HepG2 (cell line): ENCODE measurements around the gene SOWAHA. TPM values are rescaled to one million over a fixed set of nuclear protein-coding genes. Genes with fewer than 3 reads are reported as not detected.

Experiments used
- ATAC-seq: fragments of 200-7000 bp; cut with Tn5 transposase; 3 replicates; pipeline ENCODE4 v1.9.1; 2020; ENCODE audit warnings: mild to moderate bottlenecking, moderate library complexity
- BruUV-seq: library from RNA; stranded (reverse); fragments of 400-500 nt; replicated peaks from 2 replicates; lab custom pipeline; 2021; lab: Mats Ljungman, UMichigan
- CTCF ChIA-PET: fragments of 300-600 bp; formaldehyde crosslinking; extraction: SDS; loops from one replicate; lab custom pipeline; 2021; ENCODE audit warnings: low total read pairs, inconsistent platforms, low intra/inter-chr PET ratio; lab: Yijun Ruan, JAX
- POLR2A ChIA-PET: fragments of 350-600 bp; sonication (Branson Sonifier 250); formaldehyde crosslinking; loops from one replicate; lab custom pipeline; 2020; ENCODE audit warnings: antibody characterized with exemption, inconsistent platforms; lab: Yijun Ruan, JAX
- DNase-seq: peaks from one replicate; pipeline ENCODE4 v3.0.0-alpha.2; 2015; ENCODE audit warnings: low spot score
- FAIRE-seq: peaks from 3 replicates; lab custom pipeline; 2011; peaks lifted over from hg19 to GRCh38; lab: Jason Lieb, UNC
- H2AFZ ChIP-seq: one replicate; pipeline ENCODE4 v1.6.1; 2011; ENCODE audit warnings: low read length, inconsistent platforms
- H3K27ac ChIP-seq: fragments of 300-600 bp; 3 replicates; pipeline ENCODE4 v1.8.0; 2011; ENCODE audit warnings: mixed run types, mild to moderate bottlenecking, mixed read lengths, low read length, inconsistent platforms; ENCODE audit not compliant: insufficient read depth; ENCODE audit errors: extremely low read length
- H3K27me3 ChIP-seq, 2 experiments: fragments of 200-600 bp in 1 of 2; 2 replicates in 1 of 2; 3 replicates in 1 of 2; pipeline versions ENCODE4 v1.6.0 to v1.8.0; 2011; ENCODE audit warnings: low read length in 2 of 2, mild to moderate bottlenecking in 2 of 2, moderate library complexity in 2 of 2, inconsistent platforms in 1 of 2; ENCODE audit not compliant: insufficient read depth in 2 of 2, control insufficient read depth in 1 of 2
- H3K36me3 ChIP-seq, 2 experiments: fragments of 200-600 bp in 1 of 2; replicated peaks in 1 of 2; 2 replicates in 1 of 2; 3 replicates in 1 of 2; pipeline versions ENCODE4 v1.5.1 to v1.8.0; 2011; ENCODE audit warnings: low read length in 2 of 2, inconsistent platforms in 1 of 2; ENCODE audit not compliant: insufficient read depth in 2 of 2, control insufficient read depth in 1 of 2
- H3K4me1 ChIP-seq: 2 replicates; pipeline ENCODE4 v1.5.1; 2012; ENCODE audit warnings: low read length, inconsistent platforms; ENCODE audit not compliant: insufficient read depth
- H3K4me2 ChIP-seq: 2 replicates; pipeline ENCODE4 v1.6.0; 2011; ENCODE audit warnings: low read depth, low read length, inconsistent platforms
- H3K4me3 ChIP-seq, 3 experiments: fragments of 200-600 bp in 1 of 3; sonication (generic), shearing (Covaris generic) in 1 of 3; replicated peaks in 1 of 3; 2 replicates each; pipeline ENCODE4 v1.5.1; 2011 to 2016; ENCODE audit warnings: low read length in 3 of 3, inconsistent platforms in 2 of 3, low read depth in 2 of 3, mild to moderate bottlenecking in 2 of 3, control low read depth in 1 of 3, mixed read lengths in 1 of 3; ENCODE audit not compliant: insufficient read depth in 1 of 3
- H3K79me2 ChIP-seq: one replicate; pipeline ENCODE4 v1.6.1; 2011; ENCODE audit warnings: low read length, inconsistent platforms; ENCODE audit not compliant: insufficient read depth
- H3K9ac ChIP-seq: 2 replicates; pipeline ENCODE4 v1.6.0; 2011; ENCODE audit warnings: mild to moderate bottlenecking, low read depth, low read length, inconsistent platforms; ENCODE audit not compliant: insufficient read depth
- H3K9me3 ChIP-seq: 2 replicates; pipeline ENCODE4 v1.5.1; 2012; ENCODE audit warnings: mild to moderate bottlenecking, low read length
- H4K20me1 ChIP-seq: 2 replicates; pipeline ENCODE4 v1.6.0; 2011; ENCODE audit warnings: inconsistent platforms, mild to moderate bottlenecking, low read length, moderate library complexity; ENCODE audit not compliant: insufficient read depth
- ATAD3A ChIP-seq: sonication (generic); formaldehyde crosslinking; IDR thresholded peaks from 2 replicates; pipeline ENCODE4 v1.4.0; 2020; ENCODE audit warnings: missing genetic modification reagents
- ATF6 ChIP-seq: sonication (generic); formaldehyde crosslinking; conservative IDR thresholded peaks from 2 replicates; pipeline ENCODE4 v1.4.0; 2020; ENCODE audit warnings: missing genetic modification reagents
- BATF2 ChIP-seq: sonication (generic); formaldehyde crosslinking; IDR thresholded peaks from 2 replicates; pipeline ENCODE4 v1.8.0; 2022; ENCODE audit warnings: mild to moderate bottlenecking, missing genetic modification reagents, moderate library complexity
- GATAD1 ChIP-seq: IDR thresholded peaks from 2 replicates; pipeline ENCODE4 v1.6.1; 2016; ENCODE audit warnings: missing genetic modification reagents, missing compliant biosample characterization
- HNRNPLL ChIP-seq: fragments of 200-400 bp; formaldehyde crosslinking; IDR thresholded peaks from 2 replicates; pipeline ENCODE4 v1.6.1; 2017; ENCODE audit warnings: mild to moderate bottlenecking, low read depth, low read length; ENCODE audit not compliant: poor library complexity, severe bottlenecking
- MTERF4 ChIP-seq: sonication (generic); formaldehyde crosslinking; IDR thresholded peaks from 2 replicates; pipeline ENCODE4 v1.8.0; 2023; ENCODE audit warnings: mild to moderate bottlenecking, missing genetic modification reagents
- MXI1 ChIP-seq: IDR thresholded peaks from 3 replicates; pipeline ENCODE4 v1.6.1; 2012; ENCODE audit warnings: low read depth, low read length, inconsistent platforms, borderline replicate concordance
- POLR2A ChIP-seq, 2 experiments: IDR thresholded peaks; 2 replicates each; pipeline ENCODE4 v1.6.1; 2011; ENCODE audit warnings: low read depth in 2 of 2, low read length in 2 of 2, mild to moderate bottlenecking in 1 of 2, moderate library complexity in 1 of 2; ENCODE audit not compliant: insufficient read depth in 1 of 2
- RBM22 ChIP-seq: fragments of 200-400 bp; formaldehyde crosslinking; optimal IDR thresholded peaks from 2 replicates; pipeline ENCODE3; 2017; ENCODE audit warnings: mild to moderate bottlenecking, low read length, moderate library complexity
- RFXANK ChIP-seq: IDR thresholded peaks from 2 replicates; pipeline ENCODE4 v1.6.1; 2016
- SMAD3 ChIP-seq: sonication (generic); formaldehyde crosslinking; IDR thresholded peaks from 2 replicates; pipeline ENCODE4 v1.4.0; 2020; ENCODE audit warnings: missing genetic modification reagents
- TBL1XR1 ChIP-seq: fragments of 150-350 bp; IDR thresholded peaks from 2 replicates; pipeline ENCODE4 v1.6.1; 2014; ENCODE audit warnings: borderline replicate concordance, low read length; ENCODE audit not compliant: partially characterized antibody
- TEAD3 ChIP-seq: optimal IDR thresholded peaks from 2 replicates; pipeline ENCODE3; 2016; ENCODE audit warnings: borderline replicate concordance
- ZFY ChIP-seq: sonication (generic); formaldehyde crosslinking; IDR thresholded peaks from 2 replicates; pipeline ENCODE4 v1.4.0; 2020; ENCODE audit warnings: missing genetic modification reagents
- ZNF205 ChIP-seq: IDR thresholded peaks from 2 replicates; pipeline ENCODE4 v1.6.1; 2018; ENCODE audit warnings: missing biosample characterization, missing genetic modification reagents
- ZNF777 ChIP-seq: sonication (generic); formaldehyde crosslinking; IDR thresholded peaks from 2 replicates; pipeline ENCODE4 v1.4.0; 2020; ENCODE audit warnings: missing genetic modification reagents
- ZNF83 ChIP-seq: sonication (generic); formaldehyde crosslinking; IDR thresholded peaks from 2 replicates; pipeline ENCODE4 v1.4.0; 2020; ENCODE audit warnings: missing genetic modification reagents, mild to moderate bottlenecking, borderline replicate concordance
- WGBS: methylation state at CpG from one replicate; pipeline ENCODE4 v1.1.6; 2017; ENCODE audit warnings: low lambda C conversion rate; 5-methylcytosine and 5-hydroxymethylcytosine counted together
- in situ Hi-C: cut with HindIII; loops from 2 replicates; pipeline ENCODE4 v1.10.0; 2017; ENCODE audit warnings: low pct_unique_long_range_greater_than_20kb; ENCODE audit not compliant: extremely low pct_ligation_motif_present
- intact Hi-C: fragments of 100-400 bp; cut with micrococcal nuclease; formaldehyde crosslinking; loops from one replicate; pipeline ENCODE4 v1.10.0; 2022; ENCODE audit not compliant: unreplicated experiment
- polyA plus RNA-seq, 8 experiments: library from polyadenylated mRNA; depleted of rRNA in 3 of 8; stranded (reverse) in 7 of 8; unstranded in 1 of 8; fragments of >200 nt; fragmentation: Illumina TruSeq in 4 of 8; extraction: Trizol in 4 of 8; gene quantifications; 2 replicates each; pipeline versions ENCODE4 v1.2.1 to v1.2.3, GENCODE V29; 2011 to 2016; ENCODE audit warnings: low read depth in 4 of 8, missing spikeins in 1 of 8, mixed read lengths in 1 of 8; ENCODE audit not compliant: insufficient read depth in 1 of 8
- total RNA-seq, 5 experiments: library from RNA; depleted of rRNA; stranded (reverse); fragments of >200 nt; fragmentation: Illumina TruSeq; extraction: Trizol; gene quantifications; 2 replicates each; pipeline ENCODE4 v1.2.3, GENCODE V29; 2016; ENCODE audit warnings: low read depth in 1 of 5

Gene SOWAHA
- total and polyA plus RNA-seq, 2 of the 13 experiments (the other 11 are each of a cell fraction or from before 2014, with no cell fraction given), result 0.95 to 1.9 TPM

GRCh38 chr5:132838516-132839282 is 25.6 kb downstream of the SOWAHA start (continued):
- TF ChIP-seq MTERF4, result no peak
- 0 out of 3 replicates have a peak, but pooled peaks have one; percentile 10 for TF ChIP-seq MXI1
- no peak for TF ChIP-seq RFXANK (CRISPR knock-in tag)
- TF ChIP-seq POLR2A (IDR thresholded peaks at IDR 0.05; ENCODE audit: insufficient read depth in 1 of 2, low read depth in 2 of 2, low read length in 2 of 2), result no peak
- TF ChIP-seq ZFY (CRISPR knock-in tag), result no peak
- no peak for TF ChIP-seq RBM22
- no peak for TF ChIP-seq HNRNPLL
- TF ChIP-seq TBL1XR1, result no peak
- TF ChIP-seq TEAD3 (CRISPR knock-in tag), result peak; percentile 70
- TF ChIP-seq SMAD3 (CRISPR knock-in tag), result 0 out of 2 replicates have a peak, but pooled peaks have one; percentile 5
- no peak for TF ChIP-seq ZNF205 (CRISPR knock-in tag)

DNA sequence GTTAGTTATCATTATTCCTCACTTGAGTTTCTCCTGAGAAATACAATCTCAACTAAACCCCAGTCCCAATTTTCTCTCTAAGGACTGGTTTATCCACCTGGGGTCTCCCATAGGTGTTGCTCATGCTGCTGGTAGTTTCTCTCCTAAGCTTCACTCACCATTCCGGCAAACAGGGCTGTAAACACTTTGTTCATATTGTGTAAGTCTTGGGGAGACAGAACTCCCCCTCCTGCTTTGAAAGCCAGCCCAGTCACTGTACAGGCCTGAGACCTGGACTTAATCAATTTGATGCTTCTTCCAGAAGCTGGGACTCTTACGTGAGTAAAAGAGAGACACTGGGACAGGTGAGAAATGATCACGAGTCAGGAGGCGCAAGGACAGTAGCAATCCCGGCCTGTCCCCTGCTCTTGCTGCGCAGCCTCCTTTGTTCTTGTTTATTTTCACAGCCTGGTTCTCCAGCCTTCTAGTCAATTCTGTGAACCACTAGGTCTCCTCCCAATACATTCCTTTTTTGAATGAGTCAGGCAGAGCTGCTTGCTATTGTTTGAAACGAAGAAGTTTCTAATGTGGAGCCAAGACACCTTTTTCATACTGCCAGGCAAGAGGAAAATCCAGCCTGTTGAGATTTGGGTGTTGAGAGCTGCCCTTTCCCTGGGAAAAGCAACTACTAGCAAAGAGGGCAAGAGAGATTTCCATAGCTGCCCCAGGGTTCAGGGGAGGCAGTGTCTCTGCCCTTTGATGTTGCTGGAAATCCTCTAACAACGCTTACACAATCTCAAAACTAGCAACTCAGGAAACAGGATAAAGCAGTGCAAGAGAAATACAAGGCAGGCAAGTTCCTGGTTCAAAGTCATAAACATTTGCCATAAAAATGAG is 26.6 kb downstream of the SOWAHA start:
- ChIA-PET POLR2A (interaction anchor here (0.9 to 4.8 kb wide), 12 partner anchors 9 to 212 kb away, joined by 3 to 51 read pairs (median 10); partner anchors contain the start of genes GDF9, HSPA4, SHROOM1 and UQCRQ), CTCF (no interaction called here)
- Histone ChIP-seq H3K4me1 (peaks cover 81% of the 10 kb centered on the region), H3K27me3 (no peaks in the 10 kb centered on the region), H2AFZ (no peak overlapping the region), H4K20me1 (no peaks in the 10 kb centered on the region), H3K4me2 (peak overlapping the region; percentile 92), H3K36me3 (no peaks in the 10 kb centered on the region), H3K79me2 (no peaks in the 10 kb centered on the region), H3K4me3 (peak overlapping the region; percentile 36 to 68 (median 48); a peak in 5 of 6 replicates), H3K9ac (peak overlapping the region; percentile 88), H3K27ac (peak overlapping the region; percentile 98), H3K9me3 (no peaks in the 10 kb centered on the region)
- in situ Hi-C loops, result no loop called here
- peak; percentile 68 for FAIRE-seq
- WGBS, result 1% methylated on average over 8 of the region's 8 CpGs
- TSS peak; percentile 93 for BruUV-seq
- DNase-seq, result peak; percentile 89
- intact Hi-C loops, result no loop called here
- peak; percentile 72 for ATAC-seq
- no peak for TF ChIP-seq GATAD1 (CRISPR knock-in tag)
- 0 out of 2 replicates have a peak, but pooled peaks have one; percentile 8 for TF ChIP-seq ZNF777 (CRISPR knock-in tag)
- TF ChIP-seq BATF2 (CRISPR knock-in tag), result no peak
- TF ChIP-seq ATF6 (CRISPR knock-in tag), result no peak
- no peak for TF ChIP-seq ZNF83 (CRISPR knock-in tag)
- no peak for TF ChIP-seq ATAD3A
